KMS-11 (cell line): ENCODE results near the gene CCDC102A.

ENCODE experiments used
- H2AFZ ChIP-seq: fragments of 200-600 bp; sonication (generic); 2 replicates; pipeline ENCODE4 v1.6.1; 2016; ENCODE audit warnings: antibody characterized with exemption, mixed run types, low read depth
- H3K27ac ChIP-seq: fragments of 200-600 bp; sonication (generic); 2 replicates; pipeline ENCODE4 v1.6.1; 2016; ENCODE audit warnings: mild to moderate bottlenecking, mixed run types
- H3K27me3 ChIP-seq: fragments of 200-600 bp; sonication (generic); 2 replicates; pipeline ENCODE4 v1.6.1; 2017; ENCODE audit warnings: mild to moderate bottlenecking, low read depth, mixed run types, moderate library complexity; ENCODE audit not compliant: insufficient read depth
- H3K36me3 ChIP-seq: fragments of 200-600 bp; sonication (generic); 2 replicates; pipeline ENCODE4 v1.6.1; 2017; ENCODE audit warnings: mild to moderate bottlenecking, mixed run types; ENCODE audit not compliant: insufficient read depth
- H3K4me1 ChIP-seq: fragments of 200-600 bp; sonication (generic); 2 replicates; pipeline ENCODE4 v1.6.1; 2016; ENCODE audit warnings: mild to moderate bottlenecking, low read depth, mixed run types; ENCODE audit not compliant: poor library complexity, severe bottlenecking
- H3K4me2 ChIP-seq: fragments of 200-600 bp; sonication (generic); 2 replicates; pipeline ENCODE4 v1.7.0; 2016; ENCODE audit warnings: mild to moderate bottlenecking, mixed run types
- H3K4me3 ChIP-seq: fragments of 200-600 bp; sonication (generic); IDR thresholded peaks from 2 replicates; pipeline ENCODE4 v1.6.1; 2017; ENCODE audit warnings: low read depth, low read length, mixed read lengths; ENCODE audit not compliant: insufficient read depth
- H3K79me2 ChIP-seq: fragments of 200-600 bp; sonication (generic); 2 replicates; pipeline ENCODE4 v1.6.1; 2016; ENCODE audit warnings: low read depth, mixed run types; ENCODE audit not compliant: insufficient read depth
- H3K9ac ChIP-seq: fragments of 200-600 bp; sonication (generic); 2 replicates; pipeline ENCODE4 v1.6.1; 2016; ENCODE audit warnings: mild to moderate bottlenecking, mixed run types
- H4K20me1 ChIP-seq: fragments of 200-600 bp; sonication (generic); 2 replicates; pipeline ENCODE4 v1.6.1; 2016; ENCODE audit warnings: mild to moderate bottlenecking, mixed run types; ENCODE audit not compliant: insufficient read depth
- TF ChIP-seq, protein P1 (sequence below): fragments of 200-600 bp; sonication (generic); conservative IDR thresholded peaks from 2 replicates; pipeline ENCODE4 v1.6.1; 2017; ENCODE audit warnings: low read depth, mild to moderate bottlenecking, antibody characterized with exemption, low read length, moderate library complexity, mixed read lengths

Gene CCDC102A

DNA sequence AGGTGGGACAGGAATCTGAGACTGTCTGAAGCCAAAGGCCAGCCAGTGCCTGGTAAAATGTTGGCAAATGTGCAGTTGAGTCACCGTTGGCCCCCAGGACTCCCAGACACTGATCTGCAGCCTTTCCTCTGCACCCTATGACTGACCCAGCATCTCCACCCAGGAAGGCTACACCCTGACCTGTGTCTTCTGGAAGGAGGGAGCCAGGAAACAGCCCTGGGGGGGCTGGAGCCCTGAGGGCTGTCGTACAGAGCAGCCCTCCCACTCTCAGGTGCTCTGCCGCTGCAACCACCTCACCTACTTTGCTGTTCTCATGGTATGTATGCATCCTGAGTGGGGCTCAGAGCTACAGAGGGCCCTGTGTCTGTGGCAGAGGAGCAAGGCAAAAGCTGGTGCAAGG, 30.1 kb upstream of the CCDC102A start:
- TF ChIP-seq, protein P1, sequence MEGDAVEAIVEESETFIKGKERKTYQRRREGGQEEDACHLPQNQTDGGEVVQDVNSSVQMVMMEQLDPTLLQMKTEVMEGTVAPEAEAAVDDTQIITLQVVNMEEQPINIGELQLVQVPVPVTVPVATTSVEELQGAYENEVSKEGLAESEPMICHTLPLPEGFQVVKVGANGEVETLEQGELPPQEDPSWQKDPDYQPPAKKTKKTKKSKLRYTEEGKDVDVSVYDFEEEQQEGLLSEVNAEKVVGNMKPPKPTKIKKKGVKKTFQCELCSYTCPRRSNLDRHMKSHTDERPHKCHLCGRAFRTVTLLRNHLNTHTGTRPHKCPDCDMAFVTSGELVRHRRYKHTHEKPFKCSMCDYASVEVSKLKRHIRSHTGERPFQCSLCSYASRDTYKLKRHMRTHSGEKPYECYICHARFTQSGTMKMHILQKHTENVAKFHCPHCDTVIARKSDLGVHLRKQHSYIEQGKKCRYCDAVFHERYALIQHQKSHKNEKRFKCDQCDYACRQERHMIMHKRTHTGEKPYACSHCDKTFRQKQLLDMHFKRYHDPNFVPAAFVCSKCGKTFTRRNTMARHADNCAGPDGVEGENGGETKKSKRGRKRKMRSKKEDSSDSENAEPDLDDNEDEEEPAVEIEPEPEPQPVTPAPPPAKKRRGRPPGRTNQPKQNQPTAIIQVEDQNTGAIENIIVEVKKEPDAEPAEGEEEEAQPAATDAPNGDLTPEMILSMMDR: no peak
- Histone ChIP-seq H2AFZ (no peak overlapping the region), H3K27me3 (no peaks in the 10 kb centered on the region), H3K4me1 (no peaks in the 10 kb centered on the region), H3K79me2 (no peaks in the 10 kb centered on the region), H3K27ac (no peak overlapping the region), H3K4me3 (no peak overlapping the region), H4K20me1 (no peaks in the 10 kb centered on the region), H3K36me3 (no peaks in the 10 kb centered on the region), H3K4me2 (no peak overlapping the region), H3K9ac (no peak overlapping the region)

DNA sequence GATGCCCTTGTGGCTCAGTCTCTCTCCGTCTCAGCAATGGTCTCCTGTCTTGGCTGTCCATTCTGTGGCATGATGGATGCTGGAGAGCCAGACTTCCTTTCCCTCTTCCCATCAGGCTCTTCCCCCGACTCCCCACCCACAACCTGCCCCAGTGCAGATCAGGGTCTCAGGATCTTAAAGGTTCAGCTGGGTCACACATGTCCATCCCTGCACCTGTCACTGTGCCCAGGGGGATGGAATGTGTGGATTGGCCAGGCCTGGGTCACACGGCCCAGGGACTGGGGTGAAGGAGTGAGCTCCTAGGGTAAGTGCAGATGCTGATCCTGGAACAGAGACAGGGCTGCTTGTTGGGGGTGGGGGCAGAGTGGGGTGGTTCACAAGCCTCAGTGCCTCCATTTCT, 29.1 kb upstream of the CCDC102A start:
- Histone ChIP-seq H3K4me2 (no peak overlapping the region), H3K27me3 (no peaks in the 10 kb centered on the region), H3K27ac (no peak overlapping the region), H2AFZ (no peak overlapping the region), H3K4me1 (no peaks in the 10 kb centered on the region), H3K9ac (no peak overlapping the region), H4K20me1 (no peaks in the 10 kb centered on the region), H3K79me2 (no peaks in the 10 kb centered on the region), H3K36me3 (no peaks in the 10 kb centered on the region), H3K4me3 (no peak overlapping the region)
- TF ChIP-seq, protein P1: no peak

DNA sequence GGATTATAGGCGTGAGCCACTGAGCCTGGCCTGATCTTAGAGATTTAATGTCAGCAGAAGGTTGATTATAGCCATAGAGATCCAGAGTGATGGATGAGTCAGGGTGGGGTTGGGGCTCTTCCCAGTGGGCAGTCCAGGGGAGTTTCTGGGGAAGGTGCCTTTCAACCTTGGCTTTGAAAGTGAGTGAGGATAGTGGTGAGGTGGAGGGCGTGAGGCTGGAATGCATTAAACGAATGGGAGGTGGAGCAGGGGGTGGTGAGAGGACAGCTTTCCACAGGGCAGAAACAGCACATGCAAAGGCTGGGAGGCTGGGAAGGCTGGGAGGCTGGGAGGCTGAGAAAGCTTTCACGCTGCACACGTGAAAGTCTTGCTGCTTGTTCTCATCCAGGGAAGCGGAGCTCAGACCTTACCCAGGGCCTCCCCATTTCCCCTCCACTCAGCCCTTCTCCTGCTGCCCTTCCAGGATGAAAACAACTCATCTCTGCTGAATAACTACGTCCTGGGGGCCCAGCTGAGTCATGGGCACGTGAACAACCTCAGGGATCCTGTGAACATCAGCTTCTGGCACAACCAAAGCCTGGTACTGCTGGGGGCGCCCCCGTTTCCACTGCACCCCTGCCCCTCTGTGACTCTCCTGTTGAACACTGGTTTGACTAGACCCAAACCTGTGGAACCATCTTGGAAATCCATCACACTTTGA, 28.4 kb upstream of the CCDC102A start:
- H3K79me2 ChIP-seq: no peaks in the 10 kb centered on the region
- H3K4me1 ChIP-seq: no peaks in the 10 kb centered on the region
- no peaks in the 10 kb centered on the region for H3K36me3 ChIP-seq
- H3K4me2 ChIP-seq: no peak overlapping the region
- H3K4me3 ChIP-seq: no peak overlapping the region
- no peak overlapping the region for H2AFZ ChIP-seq
- no peak overlapping the region for H3K27ac ChIP-seq
- TF ChIP-seq, protein P1: no peak
- H4K20me1 ChIP-seq: no peaks in the 10 kb centered on the region
- H3K9ac ChIP-seq: no peak overlapping the region
- no peaks in the 10 kb centered on the region for H3K27me3 ChIP-seq

DNA sequence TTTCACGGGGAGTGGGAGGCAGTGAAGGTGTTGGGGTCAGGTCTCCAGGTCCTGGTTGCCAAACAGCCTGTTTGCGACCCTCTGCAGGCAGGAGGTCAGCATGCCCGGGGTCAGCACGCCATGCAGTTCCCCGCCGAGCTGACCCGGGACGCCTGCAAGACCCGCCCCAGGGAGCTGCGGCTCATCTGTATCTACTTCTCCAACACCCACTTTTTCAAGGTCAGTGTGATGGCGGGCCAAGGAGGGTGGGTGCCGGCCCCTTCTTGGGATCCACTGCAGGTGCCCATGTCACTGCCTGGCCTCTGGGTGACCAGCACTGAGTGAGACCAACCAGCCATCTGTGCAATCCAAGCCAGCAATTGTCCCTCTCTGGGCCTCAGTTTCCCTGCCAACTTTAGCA, 27.4 kb upstream of the CCDC102A start:
- Histone ChIP-seq H3K27me3 (no peaks in the 10 kb centered on the region), H3K36me3 (no peaks in the 10 kb centered on the region), H3K9ac (no peak overlapping the region), H3K27ac (no peak overlapping the region), H3K4me2 (no peak overlapping the region), H3K4me3 (no peak overlapping the region), H2AFZ (no peak overlapping the region), H4K20me1 (no peaks in the 10 kb centered on the region), H3K79me2 (no peaks in the 10 kb centered on the region), H3K4me1 (no peaks in the 10 kb centered on the region)
- TF ChIP-seq, protein P1: no peak
